Activated CD8-positive, alpha-beta memory T cell treated with anti-CD3 and anti-CD28 coated beads, Interleukin-2, amount 50 U/mL, for 1 hour (primary cell): ENCODE results near the gene GNAI3.
A peak's percentile ranks its signal among the peaks of the same experiment; 100 is the strongest.

ENCODE experiments used
- DNase-seq: peaks from one replicate; pipeline ENCODE4 v3.0.0-alpha.2; 2020; ENCODE audit errors: extremely low read depth

GNAI3 gene

DNA sequence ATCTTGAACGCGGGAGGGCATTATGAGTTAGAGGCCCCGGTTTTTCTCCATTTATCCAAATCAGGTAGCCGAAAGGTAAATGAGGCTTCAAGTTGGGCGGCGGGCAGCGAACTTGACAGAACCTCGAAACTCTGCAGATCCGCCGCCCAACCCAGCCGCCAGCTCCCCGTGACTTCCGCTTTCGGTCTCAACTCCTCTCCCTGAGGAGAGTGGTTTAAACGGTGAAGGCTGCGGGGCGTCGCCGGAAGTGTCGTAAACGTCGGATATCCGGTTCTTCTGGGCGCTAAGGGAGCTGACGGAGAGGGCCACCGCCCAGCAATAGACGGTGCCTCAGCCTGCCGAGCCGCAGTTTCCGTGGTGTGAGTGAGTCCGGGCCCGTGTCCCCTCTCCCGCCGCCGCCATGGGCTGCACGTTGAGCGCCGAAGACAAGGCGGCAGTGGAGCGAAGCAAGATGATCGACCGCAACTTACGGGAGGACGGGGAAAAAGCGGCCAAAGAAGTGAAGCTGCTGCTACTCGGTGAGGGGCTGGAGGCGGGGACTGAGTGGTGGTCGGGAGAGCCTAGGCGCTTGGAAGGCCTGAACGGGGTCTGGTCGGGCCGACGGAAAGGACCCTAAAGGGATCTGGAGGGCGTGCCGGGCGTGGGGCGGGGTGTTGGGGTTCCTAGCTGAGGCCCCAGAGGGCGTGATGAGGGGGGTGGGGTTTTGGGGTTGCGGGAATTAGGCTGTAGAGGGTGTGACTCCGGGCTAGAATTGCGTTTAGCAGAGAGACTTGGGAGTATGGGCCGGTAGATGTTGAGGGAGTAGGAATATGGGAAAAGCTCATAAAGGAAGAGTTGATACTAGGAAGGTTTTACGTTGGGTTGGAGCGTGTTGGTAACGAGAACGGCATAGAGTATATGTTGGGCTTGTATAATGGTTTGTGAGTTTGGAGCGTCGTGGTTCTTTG, at the start of gene GNAI3:
Gene GNAI3, plus strand, starts transcription at position 295 of the 947 bp plus-strand sequence. Its CDS starts 106 bp downstream, at position 401.
- peak; percentile 87 for DNase-seq

DNA sequence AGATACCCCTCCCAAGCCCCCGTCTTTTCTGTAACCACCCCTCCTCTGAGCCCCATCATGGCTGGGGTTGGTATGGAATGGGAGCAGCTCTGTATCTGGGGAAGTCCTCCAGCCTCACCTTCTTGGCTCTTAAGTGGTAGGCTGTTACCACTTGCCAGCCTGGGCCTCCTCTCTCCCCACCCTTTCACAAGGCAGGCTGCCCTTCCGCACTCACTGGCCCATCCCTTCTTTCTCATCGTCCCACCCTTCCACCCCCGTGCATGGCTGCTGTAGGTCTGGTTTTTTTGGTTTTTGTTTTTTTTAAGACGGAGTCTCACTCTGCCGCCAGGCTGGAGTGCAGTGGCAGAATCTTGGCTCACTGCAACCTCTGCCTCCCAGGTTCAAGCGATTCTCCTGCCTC, 49.3 kb upstream of the GNAI3 start:
- no peak for DNase-seq

DNA sequence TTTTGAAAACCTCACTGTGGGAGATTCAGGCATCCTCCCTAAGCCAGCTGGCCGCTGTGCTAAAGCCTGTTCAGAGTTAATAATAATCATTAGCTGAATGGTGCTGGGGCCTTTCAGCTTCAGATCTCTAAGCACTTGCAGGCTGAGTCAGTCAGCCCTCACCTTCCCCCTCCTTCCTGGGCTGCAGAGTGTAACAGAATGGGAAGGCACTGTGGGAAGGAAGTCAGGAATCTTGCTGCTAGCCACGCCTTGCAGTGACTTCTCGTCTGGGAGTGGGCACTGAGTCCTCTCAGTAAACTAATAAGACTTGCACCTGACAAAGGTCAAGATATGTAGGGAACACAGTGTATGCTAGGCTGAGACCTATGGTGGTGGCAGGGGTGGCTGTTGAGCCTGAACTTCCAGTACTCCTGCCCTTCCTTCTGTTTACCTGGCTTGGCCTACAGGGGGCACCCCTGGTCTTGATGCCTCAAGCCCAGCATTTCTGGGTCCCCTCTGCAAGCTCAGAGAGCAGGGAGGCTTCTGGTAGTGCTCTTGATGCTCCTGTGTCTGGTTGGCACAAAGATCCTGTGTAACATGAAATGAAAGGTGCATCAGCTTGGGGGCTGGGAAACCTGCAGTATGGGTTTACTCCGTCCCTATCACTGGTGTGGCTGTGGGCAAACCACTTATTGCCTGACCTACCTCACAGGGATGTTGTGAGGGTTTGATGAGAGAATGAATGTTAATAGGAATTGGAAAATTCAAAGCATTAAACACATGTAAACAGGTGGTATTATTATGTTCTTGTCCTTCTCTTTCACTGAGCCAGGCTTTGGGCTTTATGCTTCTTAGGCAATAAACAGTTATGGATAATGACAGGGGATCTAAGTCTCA, 48.5 kb upstream of the GNAI3 start:
- DNase-seq, result no peak

DNA sequence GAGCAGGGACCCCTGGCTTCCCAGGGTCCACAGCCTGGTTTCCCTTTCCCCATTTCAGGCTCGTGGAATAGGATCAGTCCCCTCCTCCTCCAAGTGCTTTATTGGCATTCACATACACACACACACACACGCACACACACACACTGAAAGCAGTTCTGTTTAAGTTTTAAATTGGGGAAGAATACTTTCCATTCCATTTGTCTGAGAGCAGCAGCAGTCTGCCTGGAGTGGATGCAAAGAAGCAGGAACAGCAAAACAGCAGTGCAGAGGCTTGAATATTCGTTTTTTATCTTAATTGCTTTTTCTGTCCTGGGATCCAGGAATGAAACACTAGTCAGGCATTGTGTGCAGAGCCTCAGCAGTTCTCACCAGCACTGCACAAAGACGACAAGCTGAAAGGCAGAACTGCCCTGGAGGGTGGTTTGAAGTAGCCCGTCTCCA, 47.5 kb upstream of the GNAI3 start:
- no peak for DNase-seq

DNA sequence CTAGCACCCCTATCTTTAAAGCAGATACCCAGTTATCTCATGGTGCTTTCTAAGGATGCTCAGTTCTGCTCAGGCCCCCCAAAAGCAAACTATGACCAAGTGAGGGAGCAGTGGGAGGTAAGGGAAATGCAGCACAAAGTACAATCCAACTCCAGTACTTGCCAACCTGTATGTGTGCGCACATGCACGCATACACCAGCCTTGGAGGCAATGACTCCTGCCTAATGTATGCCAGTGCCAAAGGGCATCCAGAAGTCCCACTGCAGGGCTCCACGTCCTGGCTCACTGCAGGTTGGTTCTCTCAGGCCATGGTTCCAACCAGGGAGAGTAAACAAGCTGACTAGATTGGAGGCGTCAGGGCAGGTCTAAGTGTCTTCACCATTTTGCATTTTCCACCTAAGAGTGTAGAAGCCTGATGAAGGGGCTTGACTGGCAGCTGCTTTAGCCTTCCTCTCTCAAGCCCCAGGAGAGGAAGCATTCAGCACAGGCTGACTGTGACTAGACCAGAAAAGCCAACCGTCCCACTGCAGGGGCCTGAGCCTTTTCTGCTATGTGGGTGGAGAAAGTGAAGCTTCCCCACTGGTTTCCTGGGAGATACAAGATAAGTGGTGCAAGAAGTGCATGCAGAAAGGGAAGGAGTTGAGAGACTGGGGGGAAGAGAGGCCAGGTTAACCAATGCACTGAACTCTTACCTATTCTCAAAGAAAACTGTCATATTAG, 46.6 kb upstream of the GNAI3 start:
- no peak for DNase-seq

DNA sequence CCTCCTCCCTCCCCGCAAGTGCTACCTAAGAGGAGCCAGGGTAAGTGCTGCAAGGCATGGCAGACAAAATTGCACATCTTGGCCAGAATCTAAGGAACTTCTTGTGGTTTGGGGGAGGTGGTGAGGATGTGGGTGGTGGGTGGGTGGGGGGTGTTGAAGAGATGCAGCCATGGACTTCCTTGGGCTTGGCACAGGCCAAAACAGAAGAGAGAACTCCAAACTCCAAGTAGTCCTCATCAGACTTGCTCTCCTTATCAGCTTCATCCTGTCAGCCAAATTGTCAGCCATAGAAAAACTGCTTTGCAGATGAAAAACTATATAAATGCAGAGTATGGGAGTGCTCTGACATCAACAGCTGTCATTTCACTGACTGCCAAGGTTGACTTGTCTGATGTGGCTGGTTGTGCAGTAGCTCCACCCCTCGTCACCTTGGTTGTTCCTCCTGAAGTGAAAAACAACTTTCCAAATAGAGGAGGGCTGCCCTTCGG, 46.0 kb upstream of the GNAI3 start:
- DNase-seq, result no peak

DNA sequence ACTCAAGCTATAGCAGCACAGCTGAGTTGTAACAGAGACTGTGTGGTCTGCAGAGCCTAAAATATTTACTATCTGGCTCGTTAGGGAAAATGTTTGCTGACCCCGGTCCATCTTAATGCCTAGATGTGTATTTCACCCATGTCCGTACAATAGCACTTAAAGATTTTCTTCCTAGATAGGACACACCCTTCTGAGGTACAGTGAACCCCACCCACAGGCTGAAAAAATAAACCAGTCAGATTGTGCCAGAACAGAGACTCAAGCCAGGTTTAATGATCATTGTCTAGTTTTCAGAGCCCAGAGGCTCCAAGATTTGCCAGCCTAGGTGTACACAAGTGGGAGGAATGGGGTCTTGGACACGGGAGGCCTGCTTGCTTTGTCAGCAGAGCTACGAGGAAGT, 44.5 kb upstream of the GNAI3 start:
- DNase-seq, result no peak

DNA sequence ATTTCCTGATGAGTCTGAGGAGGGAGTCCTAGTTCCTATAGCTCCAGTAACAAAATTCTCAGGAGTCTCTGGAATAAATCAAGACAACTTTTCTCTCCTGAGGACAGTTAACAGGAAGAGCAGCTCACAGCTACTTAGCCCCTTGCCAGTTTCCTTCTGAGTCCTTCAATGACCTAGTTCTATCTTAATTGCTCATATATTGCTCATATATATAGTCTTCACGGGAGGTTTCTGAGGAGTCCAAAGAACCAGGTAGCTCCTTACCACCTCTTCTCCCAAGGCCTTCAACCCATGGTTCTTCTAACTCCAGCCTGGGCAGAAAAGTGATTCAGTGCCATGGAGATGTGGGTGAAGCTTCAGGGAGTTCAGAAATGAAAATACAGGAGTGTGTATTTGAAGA, 43.4 kb upstream of the GNAI3 start:
- DNase-seq, result no peak

DNA sequence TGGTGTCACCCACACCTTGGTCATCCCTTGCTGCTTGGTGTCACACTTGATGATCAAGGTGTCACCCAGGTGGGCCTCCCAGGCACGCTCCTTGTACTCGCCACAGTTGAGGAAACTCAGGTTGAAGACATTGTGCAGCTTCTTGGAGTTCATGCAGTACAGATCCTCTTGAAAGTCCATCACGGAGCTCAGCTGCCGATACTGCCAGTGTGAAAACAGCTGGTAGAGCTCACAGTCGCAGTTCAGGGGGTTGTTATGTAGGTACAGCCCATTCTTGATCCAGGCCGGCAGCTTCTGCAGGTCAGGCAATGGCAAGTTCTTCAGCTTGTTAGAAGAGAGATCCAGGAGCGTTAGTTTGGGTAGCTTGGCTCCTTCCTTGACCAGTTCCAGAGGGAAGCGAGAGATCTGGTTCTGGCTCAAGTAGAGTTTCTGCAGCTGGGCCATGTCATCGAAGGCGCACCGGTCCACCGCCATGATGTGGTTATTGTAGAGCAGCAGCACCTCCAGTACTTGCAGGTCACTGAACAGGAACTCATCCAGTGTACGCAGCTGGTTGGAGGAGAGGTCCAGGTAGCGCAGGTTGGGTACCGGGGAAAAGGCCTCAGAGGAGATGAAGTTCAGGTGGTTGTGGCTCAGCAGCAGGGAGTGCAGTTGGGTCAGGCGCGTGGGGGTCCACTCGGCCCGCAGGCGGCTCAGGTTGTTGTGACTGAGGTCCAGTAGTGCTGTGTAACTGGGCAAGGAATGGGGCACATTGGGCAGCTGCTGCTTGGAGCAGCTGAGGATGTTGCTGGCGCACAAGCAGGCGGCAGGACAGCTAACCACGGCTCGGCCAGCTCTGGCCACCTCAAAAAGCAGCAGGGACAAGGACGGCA, 40.2 kb upstream of the GNAI3 start:
- no peak for DNase-seq

DNA sequence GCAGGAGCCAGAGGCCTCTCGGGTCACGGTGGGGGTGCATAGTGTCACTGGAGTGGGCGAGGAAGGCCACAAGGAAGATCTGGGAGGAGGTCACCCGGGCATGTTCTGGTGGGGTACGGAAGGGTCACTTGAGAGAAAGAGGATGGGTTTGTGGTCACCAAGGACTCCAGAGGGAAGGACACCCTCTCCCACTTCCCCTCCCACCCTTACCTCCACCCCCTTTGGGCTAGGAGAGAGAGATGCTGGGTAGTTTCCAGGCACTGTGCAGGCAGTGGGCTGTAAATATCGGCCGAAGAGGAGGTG, 39.6 kb upstream of the GNAI3 start:
- DNase-seq, result no peak

DNA sequence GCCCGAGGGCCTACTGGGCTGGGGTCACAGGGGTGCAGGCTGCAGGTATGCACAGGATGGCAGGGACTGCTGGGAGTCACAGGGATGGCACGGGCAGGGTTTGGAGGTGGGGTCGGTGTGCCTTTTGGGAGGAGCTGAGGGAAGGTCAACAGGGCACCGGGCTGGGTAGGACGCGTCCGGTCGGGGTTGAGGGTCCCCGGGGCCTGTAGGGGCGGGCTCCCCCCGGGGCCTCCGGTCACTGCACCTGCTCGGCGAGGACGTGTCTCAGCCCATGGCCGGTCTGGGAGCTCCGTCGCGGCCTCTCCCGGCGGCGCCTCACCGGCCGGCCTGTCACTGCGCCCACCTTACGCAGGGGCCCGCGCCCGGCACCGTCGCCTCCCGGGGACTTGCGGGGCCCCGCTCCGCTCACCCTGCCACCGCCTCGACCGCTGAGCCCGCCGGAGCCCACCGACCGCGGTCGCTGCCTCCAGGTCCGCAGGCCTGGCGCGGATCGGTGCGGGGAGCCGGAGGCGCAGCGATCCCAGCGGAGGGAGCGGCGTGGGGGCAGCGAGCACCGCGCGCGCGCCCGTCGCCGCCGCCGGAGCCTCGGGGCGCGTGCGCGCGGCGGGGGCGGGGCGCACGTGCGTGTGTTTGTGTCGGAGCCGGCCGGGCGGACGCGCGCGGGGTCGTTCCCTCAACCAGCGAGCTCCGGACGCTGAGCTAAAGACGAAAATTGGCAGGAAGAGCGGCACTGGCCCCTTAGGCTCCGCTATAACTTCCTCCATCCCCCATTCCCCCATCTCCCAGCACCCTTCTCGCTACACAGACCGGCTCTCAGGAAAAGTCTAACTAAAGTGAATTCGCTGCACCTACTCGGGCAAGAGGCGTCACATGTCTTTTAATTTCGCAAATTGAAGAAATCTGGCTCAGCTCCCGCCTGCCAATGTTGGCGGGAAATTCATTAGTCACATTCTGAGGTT, 39.0 kb upstream of the GNAI3 start, which contains the start of gene AMIGO1:
Gene AMIGO1, minus strand, starts transcription at position 552 of the 959 bp plus-strand sequence. CDS start 815 bp downstream, outside the sequence.
- no peak for DNase-seq

DNA sequence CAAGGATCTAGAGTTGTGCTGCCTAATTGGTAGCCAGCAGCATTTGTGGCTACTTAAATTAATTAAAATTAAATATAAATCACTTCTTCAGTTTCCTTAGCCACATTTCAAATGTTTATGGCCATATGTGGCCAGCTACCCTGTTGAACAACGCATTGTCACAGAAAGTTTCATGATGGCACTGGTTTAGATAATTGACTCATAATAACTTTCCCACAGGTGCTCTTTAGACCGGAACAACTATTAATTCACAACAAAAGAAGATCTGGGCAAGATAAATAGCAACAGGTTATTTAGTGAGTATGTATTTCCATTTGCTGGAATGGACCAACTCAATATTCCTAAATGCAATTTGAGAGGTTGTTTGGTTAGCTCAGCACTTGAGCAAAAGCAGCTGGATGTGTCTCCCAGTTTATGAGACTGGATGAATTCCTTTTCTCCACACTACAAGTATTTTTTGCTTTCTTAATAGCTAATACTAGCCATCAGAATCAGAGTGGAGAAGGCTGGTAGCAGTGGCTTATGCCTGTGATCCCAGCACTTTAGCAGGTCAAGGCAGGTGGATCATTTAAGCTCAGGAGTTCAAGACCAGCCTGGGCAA, 35.2 kb upstream of the GNAI3 start:
- no peak for DNase-seq

DNA sequence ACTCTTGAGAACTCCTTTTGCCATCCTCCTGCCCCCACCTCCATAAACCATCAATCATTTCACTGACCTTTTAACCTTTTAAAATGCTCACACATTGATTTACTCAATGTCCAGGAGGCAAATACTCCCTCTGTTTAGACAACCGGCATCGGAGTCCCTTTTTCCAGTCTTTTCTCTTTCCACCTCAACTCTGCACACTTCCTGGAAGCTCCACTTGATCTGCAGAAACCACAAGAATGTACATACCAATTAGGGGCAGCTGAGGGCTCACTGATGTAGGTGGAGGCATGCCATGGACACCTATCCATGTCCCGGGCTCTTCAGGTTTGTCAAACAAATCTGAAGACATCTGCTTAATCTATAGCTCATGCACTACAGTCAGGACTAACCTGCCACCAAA, 33.6 kb upstream of the GNAI3 start:
- no peak for DNase-seq

DNA sequence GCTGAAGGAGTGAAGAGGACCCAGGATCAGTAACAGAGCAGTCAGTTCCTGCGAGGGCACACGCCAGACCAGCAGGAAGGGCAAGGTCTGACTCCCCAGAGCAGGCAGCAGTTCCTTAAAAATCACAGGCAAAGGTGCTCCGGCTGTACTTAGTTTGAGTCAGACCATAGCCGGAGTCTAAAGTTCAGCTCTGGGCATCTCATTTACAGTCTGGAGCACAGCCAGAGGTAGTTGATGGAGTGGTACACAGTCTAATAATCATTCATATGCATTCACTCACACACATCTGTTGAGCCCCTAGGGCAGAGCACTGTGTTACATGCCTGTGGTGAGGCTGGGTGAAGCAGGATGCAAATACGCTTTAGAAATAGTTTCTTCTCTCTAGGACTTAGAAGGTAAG, 31.5 kb upstream of the GNAI3 start:
- DNase-seq, result no peak

DNA sequence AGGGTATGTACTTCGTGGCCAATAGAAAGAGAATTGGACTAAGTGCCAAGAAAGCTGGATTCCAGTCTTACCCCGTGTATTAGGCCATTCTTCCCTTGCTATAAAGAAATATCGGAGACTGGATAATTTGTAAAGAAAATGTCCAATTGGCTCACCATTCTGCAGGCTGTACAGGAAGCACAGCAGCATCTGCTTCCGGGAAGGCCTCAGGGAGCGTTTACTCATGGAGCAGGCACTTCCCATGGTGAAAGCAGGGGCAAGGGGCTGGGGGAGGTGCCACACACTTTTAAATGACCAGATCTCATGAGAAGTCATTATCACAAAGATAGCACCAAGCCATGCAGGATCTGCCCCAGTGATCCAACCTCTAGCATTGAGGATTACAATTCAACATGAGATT, 31.1 kb upstream of the GNAI3 start:
- DNase-seq, result no peak

DNA sequence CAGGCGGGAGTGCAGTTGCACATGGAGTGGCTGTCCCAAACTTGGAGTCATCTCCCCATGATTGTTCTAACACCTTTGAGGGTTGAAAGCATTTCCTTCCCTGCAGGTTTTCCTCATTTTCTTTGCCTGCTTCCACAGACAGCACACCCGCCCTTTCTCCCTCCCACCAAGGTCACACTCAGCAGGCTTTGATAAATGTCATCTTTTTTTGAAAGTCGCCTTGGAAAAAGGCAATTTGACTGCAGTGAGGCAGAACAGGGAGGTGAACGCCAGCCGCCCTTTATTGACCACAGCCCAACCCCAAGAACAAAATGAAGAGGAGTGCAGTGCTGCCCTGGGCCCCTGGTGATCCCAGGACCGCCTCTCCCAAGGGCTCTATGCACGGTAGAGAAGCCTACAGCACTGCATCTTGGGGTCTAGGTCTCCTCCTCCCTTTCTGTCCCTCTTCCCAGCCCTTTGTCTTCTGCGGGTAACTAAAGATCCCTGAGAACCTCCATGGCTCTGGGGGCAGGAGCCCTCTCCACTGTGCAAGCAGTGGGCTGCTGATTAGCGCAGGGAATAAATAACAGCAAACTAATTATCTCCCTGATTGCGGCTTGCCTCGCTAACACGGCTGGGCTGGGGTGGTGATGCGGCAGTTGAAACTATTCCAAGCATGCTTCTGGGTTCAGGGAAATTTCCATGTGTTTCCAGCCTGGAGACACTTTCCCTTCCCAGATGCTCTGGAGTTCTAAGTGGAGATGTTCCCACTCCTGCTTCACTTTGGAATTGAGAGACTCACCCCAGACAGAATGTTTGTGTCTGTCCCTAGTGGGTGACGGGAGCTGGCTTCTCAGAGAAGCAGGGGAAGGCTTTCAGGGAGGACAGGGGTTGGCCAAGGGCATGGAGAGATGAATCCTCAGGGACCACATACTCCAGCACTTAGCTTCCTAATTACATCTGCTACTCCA, 27.1 kb upstream of the GNAI3 start:
- DNase-seq, result no peak

DNA sequence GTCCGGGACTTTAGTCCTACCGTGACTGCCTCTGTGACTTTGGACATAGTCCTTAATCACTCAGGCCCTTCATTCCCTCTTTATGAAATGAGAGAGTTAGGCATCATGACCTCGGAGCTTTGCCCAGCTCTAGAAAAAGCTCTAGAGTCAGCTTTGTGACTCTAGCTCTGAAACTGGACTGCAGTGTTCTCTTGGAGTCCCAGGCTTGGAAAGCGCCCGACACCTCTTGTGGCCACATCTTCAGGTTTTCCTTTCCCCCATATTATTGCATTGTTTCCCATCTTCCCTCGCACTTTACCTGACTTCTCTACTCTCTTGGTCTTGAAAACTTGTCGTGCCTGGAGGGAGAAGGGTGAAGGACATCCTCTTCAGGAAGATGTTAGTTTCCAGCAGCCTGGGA, 26.4 kb upstream of the GNAI3 start:
- no peak for DNase-seq

DNA sequence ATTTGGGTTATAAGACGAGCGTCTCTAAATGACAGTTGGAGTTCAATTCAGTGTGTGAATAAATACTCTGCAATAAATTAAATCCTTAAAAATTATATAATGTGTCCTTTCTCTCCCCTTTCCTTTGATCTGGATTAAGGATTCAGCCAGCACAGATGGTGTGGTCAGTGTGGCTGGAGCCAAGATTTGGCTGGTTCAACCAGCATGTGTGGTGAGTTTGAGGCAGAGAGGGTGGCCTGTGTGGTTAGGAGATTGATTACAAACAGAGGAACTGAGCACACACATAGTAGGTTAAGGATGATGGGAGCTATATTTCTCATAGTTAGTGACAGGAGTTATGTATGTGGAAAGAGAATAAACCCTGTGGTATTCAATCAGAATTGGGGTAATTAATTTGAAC, 24.7 kb upstream of the GNAI3 start:
- DNase-seq, result no peak
